Measurements from ENCODE around the gene WNT3. TPM values are rescaled to one million over a fixed set of nuclear protein-coding genes. Genes with fewer than 3 reads are reported as not detected.

WNT3 gene
- total and polyA plus RNA-seq, 2 donors (not counting 1 experiment from before 2014, with no cell fraction given) = 0.86 to 1.4 TPM

DNA sequence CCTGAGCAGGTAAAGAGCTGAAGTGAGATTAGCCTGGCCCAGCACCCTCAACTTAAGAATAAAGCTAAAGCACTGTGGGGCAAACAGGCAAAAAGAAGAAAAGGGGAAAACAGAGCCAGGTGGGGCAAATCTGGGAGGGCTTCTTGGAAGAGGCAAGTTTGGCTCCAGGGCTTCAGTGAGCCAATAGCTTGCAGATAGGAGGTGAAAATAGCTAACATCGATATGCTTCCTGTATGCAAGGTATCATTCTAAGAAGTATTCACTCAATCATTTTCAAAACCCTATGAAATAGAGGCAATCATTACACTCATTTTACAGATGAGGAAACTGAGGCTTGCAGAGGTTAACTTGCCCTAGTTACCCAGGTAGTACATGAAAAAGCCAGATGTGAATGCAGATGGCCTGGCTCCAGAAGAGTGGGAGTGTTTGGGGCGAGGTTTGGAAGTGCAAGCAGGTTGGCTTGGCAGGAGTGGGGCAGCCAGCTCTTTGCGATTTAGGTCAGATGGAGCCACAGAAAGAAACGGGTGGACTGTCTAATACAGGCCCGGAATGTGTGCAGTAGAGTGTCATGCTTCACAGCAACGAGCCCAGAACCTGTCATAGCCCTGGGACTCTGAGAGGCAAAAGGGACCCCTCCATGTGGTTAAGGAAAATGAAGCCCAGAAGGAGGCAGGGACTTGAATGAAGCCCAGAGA lies 5.7 kb downstream of the WNT3 start:
- Histone ChIP-seq H3K36me3 (replicated peaks in 1 of 2; ENCODE audit: control extremely low read depth in 1 of 2, control insufficient read depth in 1 of 2, extremely low read depth in 1 of 2, insufficient read depth in 2 of 2, low read length in 1 of 2) (no peaks in the 10 kb centered on the region), H3K9me3 (ENCODE audit: control extremely low read depth in 1 of 3, control insufficient read depth in 2 of 3, insufficient read depth in 1 of 3, low read length in 2 of 3) (peaks cover 0 to 7% (median 0%) of the 10 kb centered on the region in 3 donors), H3K79me2 (ENCODE audit: control insufficient read depth, insufficient read depth, low read length) (no peaks in the 10 kb centered on the region), H4K20me1 (ENCODE audit: control insufficient read depth, insufficient read depth, low read length, poor library complexity, severe bottlenecking) (no peaks in the 10 kb centered on the region), H3K4me3 (ENCODE audit: control extremely low read depth in 1 of 5, extremely low read depth in 1 of 5, insufficient read depth in 1 of 5, low read depth in 2 of 5, low read length in 4 of 5) (no peak overlapping the region), H2AFZ (ENCODE audit: insufficient read depth, low read depth, low read length, poor library complexity, severe bottlenecking) (no peak overlapping the region), H3K27ac (ENCODE audit: low read length in 2 of 2) (no peak overlapping the region), H3K27me3 (replicated peaks in 1 of 4; ENCODE audit: control extremely low read depth in 1 of 4, control insufficient read depth in 3 of 4, insufficient read depth in 4 of 4, low read length in 3 of 4) (peaks cover 0 to 57% (median 33%) of the 10 kb centered on the region in 4 experiments), H3K9ac (ENCODE audit: low read length) (no peak overlapping the region), H3K4me1 (ENCODE audit: control insufficient read depth in 2 of 2, insufficient read depth in 2 of 2, low read length in 2 of 2) (peaks cover 12 to 20% of the 10 kb centered on the region in 2 donors), H3K4me2 (replicated peaks; ENCODE audit: low read depth, low read length, poor library complexity, severe bottlenecking) (no peak overlapping the region)
- intact Hi-C loops (cut with micrococcal nuclease) = no loop called here
- no peaks in the 10 kb centered on the region for H3K9me3 Mint-ChIP-seq (ENCODE audit: insufficient read depth)
- no peak for ATAC-seq (ENCODE audit: low read depth)
- WGBS (ENCODE audit: insufficient coverage) = 70% methylated on average over 5 of the region's 6 CpGs
- H3K4me3 Mint-ChIP-seq = no peak overlapping the region
- H3K27me3 Mint-ChIP-seq = peaks cover 56% of the 10 kb centered on the region
- TF ChIP-seq, protein P1, sequence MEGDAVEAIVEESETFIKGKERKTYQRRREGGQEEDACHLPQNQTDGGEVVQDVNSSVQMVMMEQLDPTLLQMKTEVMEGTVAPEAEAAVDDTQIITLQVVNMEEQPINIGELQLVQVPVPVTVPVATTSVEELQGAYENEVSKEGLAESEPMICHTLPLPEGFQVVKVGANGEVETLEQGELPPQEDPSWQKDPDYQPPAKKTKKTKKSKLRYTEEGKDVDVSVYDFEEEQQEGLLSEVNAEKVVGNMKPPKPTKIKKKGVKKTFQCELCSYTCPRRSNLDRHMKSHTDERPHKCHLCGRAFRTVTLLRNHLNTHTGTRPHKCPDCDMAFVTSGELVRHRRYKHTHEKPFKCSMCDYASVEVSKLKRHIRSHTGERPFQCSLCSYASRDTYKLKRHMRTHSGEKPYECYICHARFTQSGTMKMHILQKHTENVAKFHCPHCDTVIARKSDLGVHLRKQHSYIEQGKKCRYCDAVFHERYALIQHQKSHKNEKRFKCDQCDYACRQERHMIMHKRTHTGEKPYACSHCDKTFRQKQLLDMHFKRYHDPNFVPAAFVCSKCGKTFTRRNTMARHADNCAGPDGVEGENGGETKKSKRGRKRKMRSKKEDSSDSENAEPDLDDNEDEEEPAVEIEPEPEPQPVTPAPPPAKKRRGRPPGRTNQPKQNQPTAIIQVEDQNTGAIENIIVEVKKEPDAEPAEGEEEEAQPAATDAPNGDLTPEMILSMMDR (IDR thresholded peaks at IDR 0.05) = no peak
- no peak for TF ChIP-seq EZH2 (IDR thresholded peaks at IDR 0.05; ENCODE audit: borderline replicate concordance, insufficient read depth, low read depth, low read length, poor library complexity, severe bottlenecking)
- ChIA-PET POLR2A (no interaction called here), CTCF (no interaction called here)
- no peak overlapping the region for H3K27ac Mint-ChIP-seq
- peaks cover 9% of the 10 kb centered on the region for H3K4me1 Mint-ChIP-seq
- DNase-seq = no peak

DNA sequence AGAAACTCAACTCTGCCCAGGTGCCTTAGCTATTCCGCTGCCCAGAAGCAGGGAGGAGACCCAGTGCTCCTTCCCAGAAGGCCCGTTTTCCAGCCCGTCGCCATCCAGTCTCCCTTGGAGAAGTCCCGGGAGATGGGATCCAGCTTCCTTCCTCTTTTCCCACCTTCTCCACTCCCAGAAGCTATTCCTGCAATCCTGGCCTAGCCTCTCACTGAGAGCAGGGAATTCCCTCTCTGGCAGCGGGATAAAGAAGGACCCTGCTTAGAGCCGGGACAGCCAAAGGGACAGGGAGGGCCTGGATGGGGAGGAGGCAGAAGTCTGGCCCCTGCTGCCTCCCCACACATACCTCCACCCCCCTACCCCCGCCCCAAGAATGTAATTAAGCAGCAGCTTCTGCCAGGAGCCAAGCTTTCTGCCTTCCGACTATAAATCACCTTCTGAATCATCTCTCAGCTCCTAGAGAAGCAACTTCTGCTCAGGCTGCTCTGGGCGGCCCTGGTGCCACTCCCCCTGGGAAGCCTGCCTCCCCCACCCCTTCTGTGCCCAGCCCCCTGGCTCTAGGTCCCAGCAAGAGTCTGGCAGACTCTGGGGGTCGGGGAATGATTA lies 6.4 kb downstream of the WNT3 start:
- H3K27ac ChIP-seq (ENCODE audit: low read length in 2 of 2) = no peak overlapping the region
- intact Hi-C loops (cut with micrococcal nuclease) = no loop called here
- H3K4me3 ChIP-seq (ENCODE audit: control extremely low read depth in 1 of 5, extremely low read depth in 1 of 5, insufficient read depth in 1 of 5, low read depth in 2 of 5, low read length in 4 of 5) = no peak overlapping the region
- Mint-ChIP-seq H3K27ac (no peak overlapping the region), H3K4me1 (peaks cover 2% of the 10 kb centered on the region), H3K4me3 (no peak overlapping the region), H3K9me3 (ENCODE audit: insufficient read depth) (no peaks in the 10 kb centered on the region), H3K27me3 (peaks cover 49% of the 10 kb centered on the region)
- no peaks in the 10 kb centered on the region for H3K79me2 ChIP-seq (ENCODE audit: control insufficient read depth, insufficient read depth, low read length)
- peaks cover 5 to 13% of the 10 kb centered on the region in 2 donors for H3K4me1 ChIP-seq (ENCODE audit: control insufficient read depth in 2 of 2, insufficient read depth in 2 of 2, low read length in 2 of 2)
- no peaks in the 10 kb centered on the region for H3K36me3 ChIP-seq (replicated peaks in 1 of 2; ENCODE audit: control extremely low read depth in 1 of 2, control insufficient read depth in 1 of 2, extremely low read depth in 1 of 2, insufficient read depth in 2 of 2, low read length in 1 of 2)
- WGBS (ENCODE audit: insufficient coverage) = 77% methylated on average over 7 of the region's 11 CpGs
- peaks cover 0 to 3% (median 0%) of the 10 kb centered on the region in 3 donors for H3K9me3 ChIP-seq (ENCODE audit: control extremely low read depth in 1 of 3, control insufficient read depth in 2 of 3, insufficient read depth in 1 of 3, low read length in 2 of 3)
- DNase-seq (no peak), ATAC-seq (ENCODE audit: low read depth) (no peak)
- no peak overlapping the region for H3K9ac ChIP-seq (ENCODE audit: low read length)
- H3K27me3 ChIP-seq (replicated peaks in 1 of 4; ENCODE audit: control extremely low read depth in 1 of 4, control insufficient read depth in 3 of 4, insufficient read depth in 4 of 4, low read length in 3 of 4) = peaks cover 0 to 51% (median 27%) of the 10 kb centered on the region in 4 experiments
- H3K4me2 ChIP-seq (replicated peaks; ENCODE audit: low read depth, low read length, poor library complexity, severe bottlenecking) = no peak overlapping the region
- no peaks in the 10 kb centered on the region for H4K20me1 ChIP-seq (ENCODE audit: control insufficient read depth, insufficient read depth, low read length, poor library complexity, severe bottlenecking)
- ChIA-PET CTCF (no interaction called here), POLR2A (no interaction called here)
- no peak for TF ChIP-seq EZH2 (IDR thresholded peaks at IDR 0.05; ENCODE audit: borderline replicate concordance, insufficient read depth, low read depth, low read length, poor library complexity, severe bottlenecking)
- TF ChIP-seq, protein P1 (IDR thresholded peaks at IDR 0.05) = no peak
- H2AFZ ChIP-seq (ENCODE audit: insufficient read depth, low read depth, low read length, poor library complexity, severe bottlenecking) = no peak overlapping the region
